SIG-M5 treated with dmso at 0.1 percent for 504 hours (cell line): Measurements from ENCODE around the gene DPY19L3.
"Not testable (repeated sequence)": the region's sequence is repeated elsewhere in the genome, so short reads cannot be mapped to it uniquely, and the experiment has no call there.

Source experiments
- DNase-seq: peaks from one replicate; lab custom pipeline; 2025; ENCODE audit not compliant: unreplicated experiment; lab: John Stamatoyannopoulos, UW

DPY19L3 gene

DNA sequence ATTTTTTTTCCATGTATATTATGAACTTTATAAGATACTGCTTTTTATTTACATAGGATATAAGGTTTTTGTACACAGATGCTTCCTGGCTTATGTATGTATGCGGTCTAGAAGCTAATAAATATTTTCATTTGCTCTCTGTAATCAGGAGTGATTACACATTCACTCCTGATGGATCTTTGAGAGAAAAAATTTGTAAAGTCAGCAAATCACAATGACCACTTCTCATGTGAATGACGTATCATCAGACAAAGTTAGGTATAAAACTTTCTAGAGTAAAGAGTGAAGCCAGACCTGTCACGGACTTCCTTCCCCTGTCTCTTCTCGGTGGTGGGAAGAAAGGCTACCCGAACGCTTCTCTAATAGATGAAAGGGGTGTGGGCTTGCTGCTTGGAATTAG is 31.1 kb downstream of the DPY19L3 start:
- no peak for DNase-seq

DNA sequence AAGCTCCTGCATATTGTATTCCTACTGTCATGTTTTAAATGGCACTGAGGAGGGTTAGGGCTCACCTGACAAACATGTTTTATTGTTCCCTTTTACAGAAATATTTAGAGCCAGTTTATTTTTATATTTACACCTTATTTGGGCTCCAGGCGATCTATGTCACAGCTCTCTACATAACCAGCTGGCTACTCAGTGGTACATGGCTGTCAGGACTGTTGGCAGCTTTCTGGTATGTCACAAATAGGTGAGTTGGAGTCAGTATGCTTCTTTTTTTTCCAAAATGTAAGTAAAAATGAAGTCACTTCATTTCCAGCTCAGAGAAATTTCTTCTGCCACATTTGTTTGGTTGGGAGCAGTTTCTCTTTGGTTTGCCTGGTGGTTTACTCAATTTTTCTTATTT is 31.5 kb downstream of the DPY19L3 start:
- no peak for DNase-seq

GRCh38 chr19:32438751-32439150 is 33.2 kb downstream of the DPY19L3 start:
- no peak for DNase-seq

DNA sequence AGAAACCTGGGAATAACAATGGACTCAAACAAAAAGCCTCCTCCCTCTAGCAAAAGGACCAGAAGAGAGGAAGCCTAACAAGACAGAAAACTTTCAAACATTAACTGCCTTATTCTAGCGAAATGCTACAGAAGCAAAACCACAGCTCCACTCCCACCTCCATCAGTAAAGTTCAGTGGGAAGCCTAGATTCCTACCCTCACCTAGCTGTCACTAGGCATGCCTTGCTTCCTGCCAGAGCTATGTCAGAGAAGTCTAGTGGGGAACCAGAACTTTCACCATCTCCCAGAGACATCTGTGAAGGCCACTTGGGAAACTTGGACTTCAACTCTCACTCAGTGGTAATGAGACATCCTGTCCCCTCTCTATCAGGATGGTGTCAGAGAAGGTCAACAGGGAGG is 37.1 kb downstream of the DPY19L3 start:
- no peak for DNase-seq

DNA sequence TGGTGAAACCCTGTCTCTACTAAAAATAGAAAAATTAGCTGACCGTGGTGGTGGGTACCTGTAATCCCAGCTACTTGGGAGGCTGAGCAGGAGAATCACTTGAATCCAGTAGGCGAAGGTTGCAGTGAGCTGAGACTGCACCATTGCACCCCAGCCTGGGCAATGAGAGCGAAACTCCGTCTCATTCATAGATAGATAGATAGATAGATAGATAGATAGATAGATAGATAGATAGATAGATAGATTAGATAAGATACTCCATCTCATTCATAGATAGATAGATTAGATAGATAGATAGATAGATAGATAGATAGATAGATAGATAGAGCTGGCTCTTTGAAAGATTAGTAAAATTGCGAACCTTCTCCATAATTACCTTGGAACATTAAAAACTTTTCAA is 42.0 kb downstream of the DPY19L3 start:
- not testable (repeated sequence) for DNase-seq

GRCh38 chr19:32448026-32448425 is 42.5 kb downstream of the DPY19L3 start:
- DNase-seq = no peak

DNA sequence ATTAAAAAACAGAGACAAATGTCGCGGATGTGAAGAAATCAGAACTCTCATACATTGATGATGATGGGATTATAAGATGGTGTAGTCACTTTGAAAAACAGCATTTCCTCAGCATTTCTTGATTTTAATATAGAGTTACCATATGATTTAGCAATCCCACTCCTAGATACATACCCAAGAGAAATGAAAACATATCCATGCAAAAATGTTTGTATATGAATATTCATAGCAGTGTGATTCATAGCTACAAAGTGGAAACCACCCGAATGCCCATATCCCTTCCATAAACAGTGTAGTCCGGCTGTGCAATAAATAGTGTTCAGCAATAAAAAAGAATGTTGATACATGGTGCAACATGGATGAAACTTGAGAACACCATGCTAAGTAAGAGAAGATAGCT is 44.6 kb downstream of the DPY19L3 start:
- no peak for DNase-seq

GRCh38 chr19:32453736-32454135 is 48.2 kb downstream of the DPY19L3 start:
- no peak for DNase-seq

DNA sequence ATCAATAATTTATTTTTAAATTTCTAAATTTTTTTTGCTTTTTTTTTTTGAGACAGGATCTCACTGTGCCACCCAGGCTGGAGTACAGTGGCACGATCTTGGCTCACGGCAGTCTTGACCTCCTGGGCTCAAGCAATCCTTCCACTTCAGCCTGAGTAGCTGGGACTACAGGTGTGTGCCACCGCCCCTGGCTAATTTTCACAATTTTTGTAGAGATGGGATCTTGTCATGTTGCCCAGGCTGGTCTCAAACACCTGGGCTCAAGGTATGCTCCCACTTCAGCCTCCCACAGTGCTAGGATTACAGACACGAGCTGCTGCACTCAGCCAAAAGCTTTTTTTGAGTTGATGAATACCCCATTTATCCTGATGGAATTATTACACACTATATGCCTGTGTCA is 50.8 kb downstream of the DPY19L3 start:
- no peak for DNase-seq

DNA sequence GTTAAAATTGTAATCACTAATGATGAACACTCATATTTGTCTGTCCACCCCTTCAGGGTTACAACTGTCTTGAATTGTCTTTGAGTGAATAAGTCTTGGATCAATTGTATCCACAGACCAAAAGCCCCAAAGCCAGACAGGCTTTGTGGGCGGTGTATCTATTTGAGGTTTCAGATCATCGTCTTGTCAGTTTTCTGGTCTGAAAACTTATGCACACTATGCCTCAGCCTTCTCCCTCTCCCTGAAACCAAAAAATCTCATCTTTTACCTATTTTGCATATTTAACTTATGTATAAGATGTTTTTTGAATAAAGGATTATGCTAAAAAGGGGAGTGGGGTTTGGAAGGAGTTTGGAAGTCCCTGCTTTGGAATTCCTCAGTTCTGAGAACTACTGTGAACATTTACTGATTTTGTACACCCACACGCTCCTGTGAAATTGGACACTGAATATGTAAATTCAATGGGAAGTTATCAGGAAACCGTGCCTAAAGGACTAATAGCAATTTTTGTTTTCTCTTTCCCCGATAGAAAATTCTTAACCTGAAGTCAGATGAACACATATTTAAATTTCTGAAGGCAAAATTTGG is 52.1 kb downstream of the DPY19L3 start:
- no peak for DNase-seq

GRCh38 chr19:32458500-32459123 is 53.0 kb downstream of the DPY19L3 start:
- DNase-seq = no peak

- no peak for DNase-seq
These were observed 53.8 kb downstream of the DPY19L3 start for GRCh38 chr19:32459204-32459865.

GRCh38 chr19:32460476-32460875 is 54.9 kb downstream of the DPY19L3 start:
- DNase-seq = no peak

GRCh38 chr19:32464279-32464678 is 58.7 kb downstream of the DPY19L3 start:
- peak; percentile 6 for DNase-seq

- no peak for DNase-seq
These were observed 59.6 kb downstream of the DPY19L3 start for GRCh38 chr19:32465176-32465575.

DNA sequence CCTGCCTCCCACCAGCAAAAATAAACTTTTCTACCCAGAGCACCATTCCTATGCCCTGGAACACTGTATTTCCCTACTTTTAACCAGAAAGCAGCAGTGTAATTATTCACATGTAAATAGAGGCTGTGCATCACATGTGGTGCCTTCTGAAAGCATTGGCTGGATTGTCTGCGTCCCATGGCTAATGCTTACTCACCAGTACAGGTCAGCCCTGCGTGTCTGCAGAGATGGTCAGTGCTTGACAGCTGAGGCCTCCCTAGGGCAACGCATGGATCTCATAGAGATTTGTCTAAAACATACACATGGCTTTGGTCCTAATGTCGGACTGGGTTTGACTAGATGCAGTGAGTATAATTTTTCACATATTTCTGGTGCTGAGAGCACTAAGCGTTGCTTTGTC is 64.2 kb downstream of the DPY19L3 start:
- no peak for DNase-seq

GRCh38 chr19:32471095-32471494 is 65.5 kb downstream of the DPY19L3 start:
- DNase-seq = no peak

DNA sequence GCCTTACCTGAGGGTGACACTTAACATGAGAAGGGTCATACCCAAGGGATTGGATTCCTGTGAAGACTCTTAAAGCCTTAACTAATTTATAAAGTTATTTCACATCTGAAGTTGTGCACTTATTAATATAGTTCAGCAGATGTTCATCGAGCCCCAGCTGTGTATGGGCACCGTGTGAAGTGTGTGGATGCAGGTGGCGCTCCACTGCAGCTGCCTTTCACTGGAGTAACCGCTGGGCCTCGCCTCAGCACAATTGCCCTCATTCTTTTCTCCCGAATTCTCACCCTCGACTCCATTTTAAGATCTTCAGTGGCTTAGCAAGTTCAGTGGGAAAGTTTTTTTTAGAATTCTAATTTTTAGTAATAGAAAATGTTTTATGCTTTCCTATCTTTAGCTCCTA is 66.2 kb downstream of the DPY19L3 start:
- DNase-seq = no peak

DNA sequence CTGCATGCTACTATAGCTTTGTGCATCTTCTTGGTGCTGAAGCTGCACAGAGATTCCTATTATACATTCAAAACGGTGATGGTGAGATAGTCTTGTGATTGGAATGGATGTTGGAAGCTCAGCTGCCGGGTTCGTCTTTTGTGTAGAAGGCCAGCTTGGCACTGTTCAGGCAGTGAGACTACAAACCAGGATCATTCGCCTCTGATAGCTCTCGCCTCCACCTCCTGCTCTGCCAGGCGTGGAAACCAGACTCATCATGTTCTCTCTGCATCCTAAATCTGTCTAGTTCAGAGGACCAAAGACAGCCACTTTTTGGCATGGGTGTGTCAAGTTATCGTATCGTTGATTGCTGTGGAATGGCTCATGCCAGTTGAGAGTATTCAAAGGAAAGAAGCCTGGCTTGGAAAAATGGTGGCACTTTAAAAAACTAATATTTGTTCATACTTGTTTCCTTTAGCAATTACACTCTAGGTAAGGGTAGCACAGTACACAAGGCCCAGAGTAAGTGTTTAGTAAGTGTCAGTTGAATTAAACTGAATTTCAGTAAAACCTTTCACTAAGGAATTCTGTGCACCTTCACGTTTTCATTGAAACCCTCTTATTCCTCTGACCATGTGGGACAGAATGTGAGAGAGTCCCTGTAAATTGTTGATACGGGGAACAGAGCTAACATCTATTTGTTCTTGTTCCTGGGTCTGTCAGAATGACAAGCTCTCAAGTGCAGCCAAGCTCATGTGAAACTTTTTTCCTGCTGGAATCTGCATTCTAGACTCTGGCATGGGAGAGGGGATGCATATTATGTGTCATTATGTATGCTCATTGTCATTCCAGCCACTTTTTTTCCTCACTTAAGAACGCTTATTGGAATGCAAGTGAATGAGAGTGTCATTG is 69.8 kb downstream of the DPY19L3 start:
- DNase-seq = no peak

DNA sequence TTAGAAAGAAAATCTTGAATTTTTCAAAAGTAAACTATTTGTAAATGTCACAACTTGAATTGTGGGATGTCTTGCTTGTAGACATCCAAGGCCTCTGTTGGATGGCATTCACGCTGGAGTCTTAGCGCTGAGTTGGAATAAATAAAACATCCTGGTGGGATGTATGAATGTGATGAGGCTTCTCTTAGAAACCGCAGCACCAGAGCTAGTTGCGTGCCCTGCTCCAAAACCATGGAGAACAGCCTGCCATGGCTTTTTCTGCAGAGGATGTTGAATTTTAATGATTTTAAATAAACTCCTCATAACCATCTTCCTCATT is 70.4 kb downstream of the DPY19L3 start:
- no peak for DNase-seq

GRCh38 chr19:32480321-32480720 is 74.8 kb downstream of the DPY19L3 start:
- DNase-seq = no peak

DNA sequence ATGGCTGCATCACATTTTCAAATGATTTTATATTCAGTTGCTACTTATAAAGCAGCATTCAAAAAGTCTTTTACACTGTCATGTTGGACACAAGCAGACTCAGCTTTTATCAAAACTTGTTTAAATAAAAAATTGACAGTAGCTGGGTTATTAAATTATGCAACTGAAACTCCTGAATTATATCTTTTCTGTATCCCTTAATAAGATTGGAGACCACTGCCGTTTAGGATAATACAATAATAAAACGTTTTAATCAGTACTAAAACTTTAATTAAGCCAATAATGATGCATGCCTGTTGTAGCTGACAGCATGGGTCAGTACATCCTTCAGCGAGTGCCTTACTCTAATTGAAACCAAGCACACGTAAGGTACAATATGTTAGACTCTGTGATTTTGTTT is 78.0 kb downstream of the DPY19L3 start:
- DNase-seq = no peak
